T47D (cell line): Measurements from ENCODE around the gene RAB3IP.

Source experiments
- DNase-seq, 2 experiments: peaks; one replicate each; pipeline versions ENCODE4 v3.0.0 to v3.0.0-alpha.2; 2011 to 2012; ENCODE audit warnings: low read depth in 1 of 2, low spot score in 1 of 2
- JUND ChIP-seq: IDR thresholded peaks from 2 replicates; pipeline ENCODE4 v1.6.1; 2012; ENCODE audit warnings: low read depth
- in situ Hi-C: cut with HindIII; loops from 2 replicates; pipeline ENCODE4 v1.10.0; 2016; ENCODE audit warnings: low sequenced_read_pairs, low pct_unique_long_range_greater_than_20kb

Gene RAB3IP, protein sequence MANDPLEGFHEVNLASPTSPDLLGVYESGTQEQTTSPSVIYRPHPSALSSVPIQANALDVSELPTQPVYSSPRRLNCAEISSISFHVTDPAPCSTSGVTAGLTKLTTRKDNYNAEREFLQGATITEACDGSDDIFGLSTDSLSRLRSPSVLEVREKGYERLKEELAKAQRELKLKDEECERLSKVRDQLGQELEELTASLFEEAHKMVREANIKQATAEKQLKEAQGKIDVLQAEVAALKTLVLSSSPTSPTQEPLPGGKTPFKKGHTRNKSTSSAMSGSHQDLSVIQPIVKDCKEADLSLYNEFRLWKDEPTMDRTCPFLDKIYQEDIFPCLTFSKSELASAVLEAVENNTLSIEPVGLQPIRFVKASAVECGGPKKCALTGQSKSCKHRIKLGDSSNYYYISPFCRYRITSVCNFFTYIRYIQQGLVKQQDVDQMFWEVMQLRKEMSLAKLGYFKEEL

DNA sequence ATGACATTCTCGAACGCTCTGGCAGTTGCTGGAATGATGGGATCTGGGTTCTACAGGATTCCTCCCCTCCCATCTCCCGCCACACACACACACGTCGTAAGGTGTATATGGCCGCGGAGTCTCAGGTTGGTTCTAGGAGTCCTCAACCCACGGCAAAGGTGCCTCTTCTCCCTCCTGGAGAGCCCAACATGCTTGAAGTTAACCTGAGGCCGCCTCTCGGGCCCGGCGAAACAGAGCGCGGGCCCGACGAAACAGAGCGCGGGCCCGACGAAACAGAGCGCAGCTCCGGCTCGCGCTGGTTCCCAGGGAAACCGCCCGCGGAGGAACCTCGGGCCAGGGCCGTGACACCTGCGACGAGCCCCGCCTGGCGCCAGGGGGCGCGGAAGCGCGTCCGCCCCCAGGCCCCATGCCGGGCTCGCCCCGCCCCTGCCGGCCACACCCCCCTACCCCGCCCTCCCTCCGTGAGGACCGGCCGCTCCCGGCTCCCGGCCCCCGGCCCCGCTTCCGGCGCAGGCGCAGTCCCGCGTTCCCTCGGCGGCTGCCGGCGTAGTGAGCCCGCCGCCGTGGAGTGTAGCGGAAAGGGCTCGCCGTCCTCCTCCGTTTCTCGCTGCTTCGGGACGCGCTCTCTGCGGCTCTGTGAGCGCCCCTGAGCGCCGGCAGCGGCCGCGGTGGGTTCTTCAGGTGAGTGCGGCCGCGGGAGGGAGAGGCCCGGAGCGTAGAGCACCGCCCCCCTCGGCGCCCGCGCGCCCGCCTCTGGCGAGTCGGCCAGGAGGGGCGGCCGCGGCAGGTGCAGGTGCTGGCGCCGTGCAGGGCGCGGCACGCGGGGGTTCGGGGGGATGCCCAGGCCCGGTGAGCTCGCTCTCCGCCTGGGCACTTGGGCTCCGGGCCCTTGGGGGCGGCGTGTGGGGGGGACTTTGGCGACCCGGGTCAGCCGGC, at the start of gene RAB3IP:
TSS of gene RAB3IP (plus strand) at position 510 of the 936 bp plus-strand sequence. CDS start 16,549 bp downstream, outside the sequence.
- DNase-seq, result peak; percentile 94 to 97
- in situ Hi-C loops, result no loop called here
- TF ChIP-seq JUND, result no peak

DNA sequence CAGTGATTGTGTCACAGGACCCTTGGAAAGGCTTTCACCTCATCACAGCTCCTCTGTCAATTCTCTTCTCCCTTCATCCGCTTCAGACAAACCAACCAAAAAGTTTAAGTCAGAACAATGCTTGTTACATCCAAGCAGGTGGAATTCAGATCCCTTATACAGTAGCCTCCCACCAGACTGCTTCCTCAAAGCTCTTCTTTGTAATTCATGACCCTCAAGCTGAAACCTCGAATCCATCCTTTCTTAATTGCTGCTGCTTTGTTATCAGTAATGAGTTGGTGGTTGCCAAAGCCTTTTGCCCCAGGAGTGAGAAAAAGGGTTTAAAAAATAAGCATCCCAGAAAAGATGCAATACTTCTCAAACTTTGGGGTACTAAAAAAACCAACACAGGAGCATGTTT, 49.0 kb upstream of the RAB3IP start:
- TF ChIP-seq JUND, result no peak
- DNase-seq, result no peak
- in situ Hi-C loops, result no loop called here

DNA sequence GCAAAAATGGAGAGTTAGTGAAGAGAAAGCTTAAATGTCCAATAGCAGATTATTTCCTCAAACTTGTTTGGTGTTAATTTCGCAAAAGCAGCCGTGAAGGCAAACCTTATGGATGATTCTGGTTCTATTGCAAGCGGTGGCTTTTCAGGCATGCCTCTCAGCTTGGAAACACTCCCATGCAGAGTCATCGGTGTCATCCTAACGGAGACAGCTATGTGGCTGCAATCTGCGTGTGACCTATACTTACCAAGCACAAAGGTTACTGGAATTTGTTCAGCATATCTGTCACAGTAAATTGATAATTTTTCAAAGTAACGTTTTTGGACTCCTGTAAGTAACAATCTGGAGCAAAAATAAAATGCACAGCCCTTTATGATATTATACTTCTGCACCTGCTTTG, 44.5 kb upstream of the RAB3IP start:
- no peak for TF ChIP-seq JUND
- in situ Hi-C loops, result no loop called here
- no peak for DNase-seq

DNA sequence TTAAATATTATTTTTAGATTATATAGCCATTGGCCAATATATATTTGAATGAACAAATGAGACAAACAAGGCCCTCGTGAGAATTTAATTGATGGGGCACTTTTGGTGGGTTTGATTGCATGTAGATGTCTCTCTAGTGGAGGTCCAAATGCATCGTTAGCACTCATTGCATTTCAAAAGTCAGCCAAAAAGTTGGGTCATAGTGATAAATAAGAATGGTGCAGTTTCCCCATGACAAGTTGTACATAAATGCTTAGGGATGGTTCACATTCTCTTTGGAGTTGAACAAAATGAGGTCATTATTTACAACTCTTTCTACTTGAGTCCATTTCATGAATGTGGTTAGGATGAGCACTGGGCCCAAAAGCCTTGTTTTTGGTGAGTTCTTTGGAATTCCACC, 40.6 kb upstream of the RAB3IP start:
- no peak for DNase-seq
- no peak for TF ChIP-seq JUND
- in situ Hi-C loops, result no loop called here

DNA sequence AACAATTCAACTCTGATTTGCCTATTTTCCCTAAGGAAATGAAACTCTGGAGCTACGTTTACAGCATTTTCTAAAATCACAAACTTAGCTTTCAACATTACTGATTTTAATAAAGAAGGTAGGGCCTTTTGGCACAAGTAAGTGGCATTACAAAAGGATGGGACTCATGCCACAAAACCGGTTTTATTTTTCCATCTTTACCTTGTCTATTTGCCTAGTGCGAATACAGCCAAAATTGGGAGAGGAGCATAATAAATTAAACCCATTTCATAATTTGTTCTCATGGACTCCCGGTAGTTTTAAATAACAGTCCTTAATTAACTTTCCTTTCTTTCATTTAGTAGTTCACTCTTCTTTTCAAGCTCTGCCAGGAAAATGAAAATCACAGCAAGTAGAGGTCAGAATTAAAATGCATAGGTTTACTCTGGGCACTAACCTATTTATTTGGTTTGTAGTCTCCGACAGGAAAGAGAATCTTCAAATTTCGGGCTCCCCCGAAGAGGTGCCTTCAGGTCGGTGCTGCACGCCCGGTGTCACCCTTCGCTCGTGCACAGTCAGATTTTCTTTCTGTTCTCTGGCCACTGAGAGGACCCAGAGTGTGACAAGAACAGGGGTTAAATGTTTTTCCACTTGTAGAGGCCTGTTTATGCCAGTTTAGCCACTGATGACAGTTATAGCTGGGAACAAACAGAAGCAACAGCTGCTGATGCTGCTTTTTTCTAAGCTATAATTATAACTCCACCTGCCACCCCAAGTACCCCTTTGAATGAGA, 39.7 kb upstream of the RAB3IP start, which contains the start of gene BEST3:
TSS of gene BEST3 (minus strand) at position 535 of the 772 bp plus-strand sequence. CDS start 1,505 bp downstream, outside the sequence.
- in situ Hi-C loops, result no loop called here
- DNase-seq, result peak; percentile 13 to 70
- no peak for TF ChIP-seq JUND

DNA sequence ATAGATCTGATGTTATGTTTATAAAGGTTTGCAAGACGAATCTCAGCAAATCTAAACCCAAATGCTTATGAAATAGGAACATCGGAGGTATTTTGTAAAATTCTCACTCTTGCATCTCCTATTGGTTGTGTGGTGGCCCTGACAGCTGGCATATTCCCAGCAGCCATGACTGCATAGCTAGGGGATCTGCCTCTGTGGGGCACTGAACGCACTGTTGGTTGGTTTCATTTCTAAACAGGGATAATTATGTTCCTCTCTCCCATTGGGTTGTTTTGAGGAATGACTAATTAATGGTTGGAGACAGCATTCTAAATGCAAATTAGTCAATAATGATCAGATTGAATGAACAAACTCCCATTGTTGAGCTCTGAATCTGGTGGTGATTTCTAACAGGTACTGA, 36.8 kb upstream of the RAB3IP start:
- in situ Hi-C loops, result no loop called here
- TF ChIP-seq JUND, result no peak
- no peak for DNase-seq

DNA sequence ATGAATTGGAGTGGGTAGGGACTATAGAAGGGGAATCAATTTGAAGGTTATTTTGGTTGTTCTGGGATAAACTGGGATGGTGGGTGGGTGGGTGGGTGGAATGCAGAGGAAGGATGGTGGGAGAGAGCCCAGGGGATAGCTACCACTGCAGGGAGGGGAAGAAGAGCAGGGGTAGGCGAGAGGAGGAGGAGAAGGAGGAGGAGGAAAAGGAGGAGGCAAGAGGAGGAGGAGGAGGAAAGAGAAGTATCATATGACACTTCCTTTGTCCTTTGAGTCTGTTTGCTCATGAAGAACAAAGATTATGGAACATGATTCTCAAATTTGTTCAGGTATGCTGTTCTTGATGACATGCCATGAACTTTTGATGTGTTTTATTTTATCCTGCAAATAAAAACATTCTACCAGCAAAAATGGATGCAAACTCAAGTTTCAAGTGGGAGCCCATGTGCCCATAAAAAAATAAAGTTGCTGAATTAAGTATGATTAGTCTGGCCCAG, 35.5 kb upstream of the RAB3IP start:
- TF ChIP-seq JUND, result no peak
- in situ Hi-C loops, result no loop called here
- peak in 1 of 2 experiments; percentile 41 for DNase-seq

DNA sequence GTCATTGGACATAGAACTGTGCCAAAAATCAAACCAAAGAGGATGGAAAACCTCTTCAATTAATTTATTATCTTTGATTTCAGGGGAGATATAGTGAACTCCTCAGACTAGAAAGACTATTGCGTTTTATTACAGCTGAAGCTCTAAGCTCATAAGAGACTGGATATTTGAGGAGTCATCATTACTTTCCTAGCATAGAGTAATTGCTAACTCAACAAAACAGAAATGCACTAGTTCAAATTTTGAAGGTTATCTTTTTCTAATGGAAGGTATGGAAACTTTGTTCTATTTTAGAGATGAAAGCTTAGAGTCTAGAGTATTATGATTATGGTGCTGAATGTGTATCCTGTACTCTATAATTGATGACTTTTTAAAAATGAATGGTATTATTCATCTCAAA, 34.3 kb upstream of the RAB3IP start:
- TF ChIP-seq JUND, result no peak
- DNase-seq, result no peak
- in situ Hi-C loops, result no loop called here

DNA sequence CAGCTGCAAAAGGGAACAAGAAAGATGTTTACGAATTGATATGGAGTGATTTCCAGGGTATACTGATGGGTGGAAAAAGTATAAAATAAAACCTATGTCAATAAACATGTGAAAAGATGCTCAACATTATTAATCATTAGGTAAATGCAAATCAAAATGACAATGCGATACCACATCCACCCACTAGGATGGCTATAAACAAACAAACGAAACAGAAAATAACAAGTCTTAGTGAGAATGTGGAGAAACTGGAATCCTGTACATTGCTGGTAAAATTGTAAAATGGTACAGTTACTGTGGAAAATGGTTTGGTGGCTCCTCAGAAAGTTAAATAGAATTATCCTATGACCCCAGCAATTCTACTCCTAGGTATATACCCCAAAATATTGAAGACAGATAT, 30.0 kb upstream of the RAB3IP start:
- DNase-seq, result no peak
- in situ Hi-C loops, result no loop called here
- no peak for TF ChIP-seq JUND

DNA sequence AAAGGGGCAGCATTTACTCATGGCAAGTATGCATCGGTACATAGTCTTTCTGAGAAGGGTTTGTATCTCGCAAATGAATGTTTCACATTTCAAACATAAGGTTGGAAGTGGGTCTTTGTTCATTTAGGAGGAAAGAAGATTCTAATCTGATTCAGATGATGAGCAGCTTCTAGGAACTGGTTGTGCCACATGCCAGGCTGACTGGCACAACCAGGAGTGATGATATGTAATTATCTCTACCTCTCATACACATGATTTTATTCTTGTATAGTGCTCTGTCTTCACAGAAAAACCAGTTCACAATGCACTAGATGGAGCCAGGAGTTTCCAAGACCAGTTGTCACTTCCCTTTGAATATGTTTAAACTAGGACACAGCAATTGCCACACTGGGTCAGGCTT, 25.8 kb upstream of the RAB3IP start:
- peak in 1 of 2 experiments; percentile 44 for DNase-seq

DNA sequence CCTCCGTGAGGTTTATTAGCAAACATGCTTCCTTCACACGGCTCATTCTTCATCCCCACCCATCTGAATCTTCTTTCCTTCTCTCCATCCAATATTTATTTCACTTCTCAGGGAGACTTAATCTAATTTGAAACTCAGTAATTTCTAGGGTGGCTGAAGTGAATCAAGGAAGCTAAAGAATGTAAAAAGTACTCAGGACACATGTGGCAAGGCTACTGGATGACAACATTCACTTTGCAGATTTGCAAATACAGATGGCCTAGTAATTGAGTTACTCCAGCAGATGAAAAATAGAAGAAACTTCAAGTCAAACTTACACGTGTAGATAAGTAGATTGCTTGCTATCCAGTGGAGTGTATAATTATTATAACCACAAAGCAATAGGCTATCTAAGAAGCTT, 24.1 kb upstream of the RAB3IP start:
- TF ChIP-seq JUND, result no peak
- DNase-seq, result no peak
- in situ Hi-C loops, result no loop called here

More for the DNA sequence above, 25.8 kb upstream of the RAB3IP start:
- no peak for TF ChIP-seq JUND
- in situ Hi-C loops, result no loop called here
